Ovary (tissue), 9 donors: ENCODE data around the gene ANKRD33. TPM values are rescaled to one million over a fixed set of nuclear protein-coding genes. Genes with fewer than 3 reads are reported as not detected.

ENCODE experiments used
- DNase-seq, 5 donors: peaks; one replicate each; pipeline ENCODE4 v3.0.0-alpha.2; 2019 to 2020
- H3K27ac ChIP-seq, 2 donors: fragments of 200-600 bp; one replicate each; pipeline versions ENCODE4 v1.5.1 to v1.8.0; 2019 to 2022
- H3K27me3 ChIP-seq: fragments of 200-600 bp; one replicate; pipeline ENCODE4 v1.8.0; 2022
- H3K36me3 ChIP-seq: fragments of 200-600 bp; sonication (generic); one replicate; pipeline ENCODE4 v1.5.1; 2019
- H3K4me1 ChIP-seq: one replicate; pipeline ENCODE4 v1.8.1; 2013; ENCODE audit warnings: mild to moderate bottlenecking, moderate library complexity; ENCODE audit not compliant: insufficient read depth
- H3K4me3 ChIP-seq: fragments of 200-600 bp; sonication (generic); one replicate; pipeline ENCODE4 v1.5.1; 2017
- H3K9me3 ChIP-seq, 2 donors: fragments of 200-600 bp in 1 of 2; sonication (generic) in 1 of 2; one replicate each; pipeline versions ENCODE4 v1.5.1 to v1.8.1; 2013 to 2019; ENCODE audit warnings: mild to moderate bottlenecking in 1 of 2, moderate library complexity in 1 of 2
- CTCF ChIP-seq, 3 donors: fragments of 450-650 bp in 2 of 3; fragments of 200-600 bp in 1 of 3; IDR thresholded peaks; one replicate each; pipeline versions ENCODE4 v1.5.1 to v1.8.0; 2016 to 2022; ENCODE audit warnings: antibody characterized with exemption in 3 of 3, mild to moderate bottlenecking in 1 of 3
- EP300 ChIP-seq: sonication (generic); formaldehyde crosslinking; IDR thresholded peaks from one replicate; pipeline ENCODE4 v1.6.1; 2017; ENCODE audit warnings: antibody characterized with exemption
- POLR2A ChIP-seq: fragments of 450-650 bp; IDR thresholded peaks from one replicate; pipeline ENCODE4 v1.6.1; 2017; ENCODE audit warnings: antibody characterized with exemption, mild to moderate bottlenecking, moderate library complexity
- WGBS, 3 donors: extraction: QIAGEN DNeasy Blood & Tissue Kit in 1 of 3; methylation state at CpG; one replicate each; pipeline versions ENCODE4 v1.1.5 to v1.1.7; 2013 to 2017; 5-methylcytosine and 5-hydroxymethylcytosine counted together
- intact Hi-C, 4 donors: fragments of 100-400 bp; cut with DNase I; formaldehyde crosslinking; loops; one replicate each; pipeline versions ENCODE4 v1.11.0 to v1.15.1; 2022 to 2023
- polyA plus RNA-seq, 2 donors: library from polyadenylated mRNA; stranded (reverse); fragments of 200-250 nt in 1 of 2; fragments of 350-450 nt in 1 of 2; fragmentation: Illumina TruSeq in 1 of 2; extraction: RNeasy Lipid Tissue Mini Kit (QIAGEN cat#74804) in 1 of 2; gene quantifications; one replicate each; pipeline ENCODE4 v1.2.3, GENCODE V29; 2013 to 2014
- total RNA-seq, 7 donors: library from RNA; depleted of rRNA in 2 of 7; stranded (reverse); fragments of >200 nt in 2 of 7; fragmentation: NEBNext Ultra II Directional in 3 of 7; extraction: Animal tissue kit (Norgen Biotek cat#: 25700) in 3 of 7; gene quantifications; one replicate each; pipeline versions ENCODE4 v1.1.0 to v1.2.4, GENCODE V29; 2016 to 2023
- donor health status: DM: no; HTN: no; CAD: no; lungs with moderate emphysema.
- donor health status: DM: no; HTN: no; CAD: no.
- donor health status: Bipolar disorder and iron deficiency.
- donor health status: DM: yes; HTN: yes; CAD: no.
- donor health status: DM: no; HTN: no; CAD: no.
- donor health status: DM: yes; HTN: yes; CAD: no.

Gene ANKRD33
- total and polyA plus RNA-seq, 9 donors, result not detected

GRCh38 chr12:51901881-51902280, 14.0 kb downstream of the ANKRD33 start:
- intact Hi-C loops, result no loop called here
- DNase-seq, result no peak

GRCh38 chr12:51904951-51905470, 17.1 kb downstream of the ANKRD33 start:
- intact Hi-C loops, result no loop called here
- DNase-seq, result no peak
- no peak overlapping the region for H3K27ac ChIP-seq
- H3K27me3 ChIP-seq, result no peaks in the 10 kb centered on the region
- H3K4me3 ChIP-seq, result no peak overlapping the region
- H3K4me1 ChIP-seq, result no peaks in the 10 kb centered on the region
- no peaks in the 10 kb centered on the region for H3K9me3 ChIP-seq
- TF ChIP-seq CTCF (IDR thresholded peaks at IDR 0.05) (no peak), EP300 (no peak), POLR2A (no peak)
- H3K36me3 ChIP-seq, result no peaks in the 10 kb centered on the region

More at GRCh38 chr12:51901881-51902280, 14.0 kb downstream of the ANKRD33 start:
- Histone ChIP-seq H3K9me3 (no peaks in the 10 kb centered on the region), H3K27ac (no peak overlapping the region), H3K4me1 (no peaks in the 10 kb centered on the region), H3K27me3 (no peaks in the 10 kb centered on the region), H3K36me3 (no peaks in the 10 kb centered on the region), H3K4me3 (no peak overlapping the region)
- no peak for TF ChIP-seq CTCF (IDR thresholded peaks at IDR 0.05)
- no peak for TF ChIP-seq EP300
- no peak for TF ChIP-seq POLR2A
- WGBS, 3 donors, result 84 to 87% (median 86%) methylated on average over 11 of the region's 11 CpGs

GRCh38 chr12:51905471-51906429, 17.8 kb downstream of the ANKRD33 start:
- Histone ChIP-seq H3K9me3 (no peaks in the 10 kb centered on the region), H3K27ac (no peak overlapping the region), H3K4me3 (no peak overlapping the region), H3K4me1 (no peaks in the 10 kb centered on the region), H3K36me3 (no peaks in the 10 kb centered on the region), H3K27me3 (no peaks in the 10 kb centered on the region)
- 56 to 61% (median 57%) methylated on average over 17 to 18 of the region's 18 CpGs for WGBS, 3 donors
- TF ChIP-seq CTCF (IDR thresholded peaks at IDR 0.05) (no peak), POLR2A (no peak), EP300 (no peak)
- peak in 1 of 5 donors; percentile 61 for DNase-seq
- intact Hi-C loops, result no loop called here

- Histone ChIP-seq H3K4me1 (no peaks in the 10 kb centered on the region), H3K36me3 (no peaks in the 10 kb centered on the region), H3K27ac (peak overlapping the region in 1 of 2 donors; percentile 66), H3K4me3 (peak overlapping the region; percentile 45), H3K9me3 (no peaks in the 10 kb centered on the region), H3K27me3 (no peaks in the 10 kb centered on the region)
- no peak for TF ChIP-seq EP300
- no peak for TF ChIP-seq POLR2A
- DNase-seq, result peak in 1 of 5 donors; percentile 21
- intact Hi-C loops, result no loop called here
- 23 to 43% (median 31%) methylated on average over 17 to 23 of the region's 23 CpGs for WGBS, 3 donors
These were observed 18.7 kb downstream of the ANKRD33 start for GRCh38 chr12:51906430-51907082.
